Coronary artery (tissue), 2 donors: ENCODE measurements around the gene SYNPR.

Source experiments
- DNase-seq: peaks from one replicate; pipeline ENCODE4 v3.0.0-alpha.2; 2017; ENCODE audit warnings: low spot score
- H3K27ac ChIP-seq, 2 donors: fragments of 200-600 bp; sonication (generic); one replicate each; pipeline ENCODE4 v1.5.1; 2016 to 2019
- H3K4me3 ChIP-seq: fragments of 200-600 bp; sonication (generic); 2 replicates; pipeline ENCODE4 v1.5.1; 2016; ENCODE audit warnings: mild to moderate bottlenecking, moderate library complexity
- CTCF ChIP-seq: fragments of 200-600 bp; sonication (generic); IDR thresholded peaks from one replicate; pipeline ENCODE4 v1.5.1; 2019; ENCODE audit warnings: antibody characterized with exemption

The SYNPR gene

GRCh38 chr3:63492464-63492863, 214.4 kb downstream of the SYNPR start:
- no peak for DNase-seq
- TF ChIP-seq CTCF, result no peak
- no peak overlapping the region for H3K4me3 ChIP-seq
- H3K27ac ChIP-seq, result no peak overlapping the region

GRCh38 chr3:63493101-63493500, 215.0 kb downstream of the SYNPR start:
- DNase-seq, result no peak
- no peak for TF ChIP-seq CTCF
- Histone ChIP-seq H3K4me3 (no peak overlapping the region), H3K27ac (no peak overlapping the region)

GRCh38 chr3:63494646-63495045, 216.5 kb downstream of the SYNPR start:
- no peak for TF ChIP-seq CTCF
- no peak overlapping the region for H3K4me3 ChIP-seq
- DNase-seq, result no peak
- no peak overlapping the region for H3K27ac ChIP-seq

DNA sequence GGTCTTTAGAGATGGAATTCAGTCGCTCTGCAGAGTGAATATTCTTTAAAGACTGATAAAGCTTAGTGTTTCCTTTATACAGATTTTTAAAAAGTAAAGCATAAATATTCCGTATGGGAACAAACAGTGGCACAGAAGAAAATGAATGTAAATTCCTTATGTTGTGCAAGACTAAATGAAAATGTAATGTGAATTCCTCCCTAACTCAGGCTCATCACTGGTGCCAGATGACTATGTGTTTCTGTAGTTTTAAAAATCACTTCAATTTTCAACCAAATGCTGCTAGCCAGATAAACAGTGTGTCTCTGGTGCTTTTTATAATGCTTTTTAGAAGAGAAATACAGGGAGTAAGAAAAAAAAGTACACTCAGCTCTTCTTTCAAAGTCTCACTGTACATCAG, 219.5 kb downstream of the SYNPR start:
- no peak overlapping the region for H3K4me3 ChIP-seq
- TF ChIP-seq CTCF, result no peak
- no peak overlapping the region for H3K27ac ChIP-seq
- no peak for DNase-seq

DNA sequence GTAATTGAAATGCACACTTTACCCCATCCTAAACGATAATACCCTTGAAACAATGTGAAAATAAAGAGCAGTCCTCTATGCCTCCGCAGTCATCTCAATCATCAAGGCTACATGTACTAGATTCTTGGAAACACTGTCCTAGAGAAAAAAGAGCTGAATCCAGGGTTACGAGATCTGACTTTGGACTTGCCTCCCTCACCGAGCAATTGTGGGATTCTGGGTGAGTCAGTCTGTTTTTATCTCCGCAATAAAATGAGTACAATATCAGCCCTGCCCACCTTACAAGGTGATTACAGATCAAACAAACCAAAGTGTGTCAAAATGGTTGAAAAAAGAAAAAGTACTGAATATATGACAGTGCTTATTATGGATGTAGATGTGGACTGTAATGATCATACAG, 222.1 kb downstream of the SYNPR start:
- Histone ChIP-seq H3K27ac (no peak overlapping the region), H3K4me3 (no peak overlapping the region)
- TF ChIP-seq CTCF, result no peak

GRCh38 chr3:63508305-63508704, 230.2 kb downstream of the SYNPR start:
- Histone ChIP-seq H3K4me3 (no peak overlapping the region), H3K27ac (no peak overlapping the region)
- TF ChIP-seq CTCF, result no peak
- DNase-seq, result no peak

More for the DNA sequence above, 222.1 kb downstream of the SYNPR start:
- no peak for DNase-seq

- DNase-seq, result no peak
- no peak overlapping the region for H3K27ac ChIP-seq
- no peak overlapping the region for H3K4me3 ChIP-seq
- no peak for TF ChIP-seq CTCF
Measured at GRCh38 chr3:63508771-63509170, 230.7 kb downstream of the SYNPR start.
